GM21390 (cell line): Measurements from ENCODE around the gene RPA1.

Experiments
- ATAC-seq: cut with Tn5 transposase; IDR thresholded peaks from one replicate; pipeline ENCODE4 v1.9.1; 2021; ENCODE audit not compliant: unreplicated experiment

Gene RPA1

GRCh38 chr17:1907909-1908698, 78.3 kb downstream of the RPA1 start:
- ATAC-seq: no peak

DNA sequence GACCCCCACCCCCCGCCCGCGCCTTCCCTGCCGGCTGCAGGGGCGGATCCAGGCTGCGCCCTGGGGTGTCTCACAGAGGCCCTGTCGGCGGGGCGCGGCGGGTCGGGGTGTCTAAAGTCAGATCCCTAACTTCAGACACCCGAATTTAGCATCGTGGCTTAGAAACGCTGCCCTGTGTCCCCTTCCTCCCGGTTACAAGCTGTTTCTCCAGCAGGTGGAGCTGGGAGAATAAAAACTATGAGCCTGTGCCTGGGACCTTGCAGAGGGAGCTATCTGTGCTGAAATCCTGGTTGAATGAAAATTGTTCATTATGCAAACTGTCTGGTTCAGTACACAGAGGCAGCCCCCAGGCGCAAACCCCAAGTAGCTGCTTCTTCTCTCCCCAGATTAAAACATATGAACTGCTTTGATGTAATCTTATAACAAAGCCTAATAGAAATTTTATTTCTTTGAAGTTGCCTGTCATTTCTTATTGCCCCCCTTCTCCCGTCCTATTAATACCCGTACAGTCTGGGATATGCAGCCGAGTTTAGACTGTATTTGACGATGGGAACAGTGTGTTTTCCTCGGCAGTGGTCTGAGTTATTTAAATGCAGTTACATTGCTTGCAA, 79.0 kb downstream of the RPA1 start:
- ATAC-seq: no peak

GRCh38 chr17:1909985-1910384, 80.2 kb downstream of the RPA1 start:
- ATAC-seq: no peak

GRCh38 chr17:1912146-1912545, 82.3 kb downstream of the RPA1 start:
- ATAC-seq: no peak

DNA sequence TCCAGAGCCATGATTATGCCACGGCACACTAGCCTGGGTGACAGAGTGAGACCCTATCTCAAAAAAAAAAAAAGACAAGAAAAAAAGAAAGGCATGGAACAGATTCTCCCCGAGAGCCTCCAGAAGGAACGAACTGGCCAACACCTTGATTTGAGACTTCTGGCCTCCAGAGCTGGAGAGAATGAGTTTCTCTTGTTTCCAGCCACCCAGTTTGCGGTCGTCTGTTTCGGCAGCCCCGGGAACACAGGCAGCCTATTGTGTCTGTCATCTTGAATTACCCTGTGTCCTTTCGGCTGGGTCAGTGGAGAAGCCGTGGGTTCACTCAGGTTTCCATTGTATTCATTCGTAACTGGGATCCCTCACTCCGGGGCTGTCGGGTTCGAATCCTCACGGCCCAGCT, 83.9 kb downstream of the RPA1 start:
- no peak for ATAC-seq

DNA sequence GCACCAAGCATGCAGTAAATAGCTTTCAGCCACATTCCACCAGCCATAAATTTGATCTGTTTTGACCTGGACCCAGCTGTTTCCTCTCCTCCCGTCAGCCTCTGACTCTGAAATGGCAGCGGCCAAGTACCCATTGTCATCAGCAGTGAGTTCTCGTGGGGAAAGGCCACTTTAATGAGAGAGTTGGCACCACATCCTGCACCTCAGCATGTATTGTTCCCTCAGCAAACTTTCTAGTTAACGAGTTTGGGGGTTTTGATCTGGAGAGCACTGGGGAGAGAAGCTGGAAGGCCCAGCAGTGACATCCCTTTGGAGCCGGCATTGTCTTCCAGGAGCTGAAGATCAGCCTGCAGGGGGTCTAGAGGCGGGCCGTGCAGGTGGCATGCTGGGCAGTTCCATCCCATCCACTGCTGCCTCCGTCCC, 84.9 kb downstream of the RPA1 start:
- ATAC-seq: no peak

- ATAC-seq: no peak
These were observed 86.1 kb downstream of the RPA1 start for GRCh38 chr17:1915889-1916288.

DNA sequence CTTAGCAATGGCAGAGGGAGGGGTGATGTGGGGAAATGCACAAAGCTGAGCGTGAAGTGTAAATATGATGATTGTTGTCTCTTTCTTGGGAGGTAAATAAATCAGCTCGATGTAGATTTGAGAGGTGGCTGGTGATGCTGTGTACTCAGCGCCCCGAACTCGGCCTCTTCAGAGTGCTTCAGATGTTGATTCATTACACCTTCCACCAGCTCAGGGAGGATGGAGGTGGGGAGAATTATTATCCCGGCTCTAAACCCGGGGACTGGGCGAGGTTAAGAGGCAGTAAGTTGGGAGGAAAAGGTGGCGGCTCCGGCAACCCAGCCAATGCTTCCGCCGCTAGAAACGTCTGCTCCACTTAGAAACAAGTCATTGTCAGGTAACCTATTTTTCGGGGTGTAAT, 86.5 kb downstream of the RPA1 start:
- no peak for ATAC-seq

DNA sequence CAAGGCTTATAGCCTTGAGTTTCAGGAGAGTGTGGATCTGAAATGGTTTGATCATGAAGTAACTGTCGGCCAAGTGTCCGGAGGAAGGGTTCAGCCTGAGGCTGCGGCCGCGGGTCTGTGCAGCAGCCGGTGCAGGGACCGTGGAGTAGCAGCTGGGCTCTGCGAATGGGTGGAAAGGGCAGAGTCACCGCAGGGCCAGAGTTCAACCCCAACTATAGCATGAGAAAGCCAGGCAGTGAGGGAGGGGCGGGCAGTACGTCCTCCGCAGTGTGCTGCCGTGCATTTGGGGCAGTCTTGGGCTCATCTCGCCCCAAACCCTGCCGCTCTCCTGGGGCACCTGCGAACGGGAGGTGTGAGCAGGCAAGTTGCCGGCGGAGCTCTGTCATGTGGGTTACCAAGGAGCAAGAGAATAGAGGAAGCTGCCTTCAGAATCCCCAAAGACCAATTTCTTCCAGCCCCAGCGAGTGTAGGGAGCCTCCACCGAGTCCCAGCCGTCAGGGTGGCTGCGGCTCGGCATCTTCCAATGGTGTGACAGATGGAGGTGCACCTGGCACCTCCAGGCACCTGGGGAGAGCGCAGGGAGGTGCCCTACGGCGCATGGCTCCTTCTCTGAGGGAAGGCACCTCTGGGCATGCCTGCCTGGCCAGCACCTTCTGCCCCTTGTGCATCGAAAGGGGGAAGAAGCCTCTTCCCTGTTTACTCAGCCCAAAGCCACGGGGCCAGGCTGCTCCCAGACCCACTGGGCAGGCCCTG, 87.3 kb downstream of the RPA1 start:
- ATAC-seq: no peak

DNA sequence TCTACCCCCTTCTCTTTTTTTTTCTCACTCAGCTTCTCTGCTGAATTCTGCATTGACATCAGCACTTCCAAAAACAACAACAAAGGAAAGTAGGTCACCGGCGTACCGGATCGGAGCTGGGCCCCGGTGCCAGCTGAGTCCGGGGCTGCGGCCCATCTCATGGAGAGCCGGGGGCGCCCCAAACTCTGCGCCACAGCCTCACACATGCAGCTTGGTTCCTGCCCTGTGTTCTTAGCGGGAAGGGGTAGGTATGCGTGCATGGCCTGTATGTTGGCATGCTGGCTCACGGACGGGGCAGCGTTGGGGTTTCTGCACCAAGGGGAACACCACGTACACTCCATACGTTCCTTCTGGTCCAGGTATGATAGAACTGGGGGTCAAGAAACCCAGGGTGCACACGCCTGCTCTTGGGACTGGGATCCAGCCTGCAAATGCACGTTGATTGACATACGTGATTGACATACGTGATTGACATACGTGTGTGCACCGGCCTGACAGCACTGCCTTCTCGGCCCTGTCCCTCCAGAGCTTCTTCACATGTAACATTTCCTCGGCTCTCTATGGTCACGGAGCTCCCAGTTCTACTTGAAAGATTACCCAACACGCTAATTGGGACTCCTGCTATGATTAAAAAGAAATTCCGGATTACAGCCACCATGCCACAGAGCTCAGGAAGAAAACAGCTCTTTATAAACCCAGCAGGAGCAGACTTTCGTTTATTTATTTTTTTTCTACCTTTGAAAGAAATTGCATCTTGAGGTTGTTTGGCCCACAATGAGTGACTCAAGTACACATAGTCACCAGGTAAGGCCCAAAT, 88.7 kb downstream of the RPA1 start:
- no peak for ATAC-seq

GRCh38 chr17:1919201-1919600, 89.4 kb downstream of the RPA1 start:
- ATAC-seq: no peak

GRCh38 chr17:1920948-1921351, 91.1 kb downstream of the RPA1 start:
- no peak for ATAC-seq

DNA sequence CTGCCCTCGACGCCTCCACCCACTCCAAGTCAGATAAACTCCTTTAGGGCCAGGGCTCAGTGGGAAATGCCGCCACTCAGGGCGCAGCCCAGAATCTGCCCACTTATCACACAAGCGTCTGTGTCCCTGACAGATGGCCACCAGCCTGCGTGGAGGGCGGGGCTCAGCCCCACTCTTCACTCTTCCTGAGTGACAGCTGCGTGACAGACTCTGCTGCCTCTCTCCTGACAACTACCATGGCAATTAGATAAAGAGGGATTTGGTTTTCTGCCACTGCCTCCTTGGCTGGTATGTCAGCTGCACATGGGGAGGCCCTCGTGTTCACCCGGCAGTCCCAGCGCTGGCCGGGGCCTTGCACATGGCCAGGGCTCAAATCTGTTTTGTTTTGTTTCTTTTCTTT, 99.2 kb downstream of the RPA1 start:
- no peak for ATAC-seq

GRCh38 chr17:1930337-1930645, 100.5 kb downstream of the RPA1 start:
- no peak for ATAC-seq

- ATAC-seq: no peak
These were observed 102.2 kb downstream of the RPA1 start for GRCh38 chr17:1931844-1932579.

DNA sequence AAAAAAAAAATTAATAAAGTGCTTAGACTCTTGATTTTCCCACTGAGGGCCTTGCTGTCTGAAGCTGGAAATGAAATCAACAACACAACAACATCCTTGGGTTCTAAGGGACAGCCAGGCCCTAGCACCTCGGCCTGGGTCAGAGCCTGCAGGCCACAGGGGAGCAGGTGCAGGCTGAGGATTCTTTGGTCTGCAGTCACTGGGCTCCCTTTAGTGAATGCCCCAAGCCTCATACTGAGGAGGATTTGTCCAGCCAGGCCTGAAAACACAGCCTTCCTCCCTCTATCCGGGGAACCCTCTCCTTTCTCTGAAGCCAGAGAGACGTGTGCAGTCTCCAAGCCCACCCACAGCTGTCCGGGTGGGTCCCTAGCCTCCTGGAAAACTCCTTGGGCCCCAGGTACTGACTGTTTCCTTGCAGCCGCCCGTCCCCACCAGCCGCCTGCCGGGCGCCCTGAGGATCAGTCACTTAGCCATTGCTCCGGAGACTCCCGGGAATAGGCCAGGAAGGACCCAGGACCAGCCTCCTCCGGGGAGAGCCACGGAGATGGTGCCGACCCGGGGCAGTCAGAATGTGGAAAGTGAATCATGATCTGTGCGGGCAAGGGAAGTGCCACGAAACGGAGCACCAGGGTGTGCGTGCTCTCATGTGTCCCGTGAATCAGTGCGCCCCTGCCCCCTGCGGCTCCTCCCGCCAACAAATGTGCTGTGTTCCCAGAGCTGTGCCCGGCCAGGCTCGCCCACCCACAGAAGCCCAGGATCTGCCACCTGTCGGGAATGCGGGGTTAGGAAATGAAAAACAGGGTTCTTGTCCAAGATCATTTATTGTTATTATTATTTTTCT, 104.3 kb downstream of the RPA1 start:
- ATAC-seq: no peak

DNA sequence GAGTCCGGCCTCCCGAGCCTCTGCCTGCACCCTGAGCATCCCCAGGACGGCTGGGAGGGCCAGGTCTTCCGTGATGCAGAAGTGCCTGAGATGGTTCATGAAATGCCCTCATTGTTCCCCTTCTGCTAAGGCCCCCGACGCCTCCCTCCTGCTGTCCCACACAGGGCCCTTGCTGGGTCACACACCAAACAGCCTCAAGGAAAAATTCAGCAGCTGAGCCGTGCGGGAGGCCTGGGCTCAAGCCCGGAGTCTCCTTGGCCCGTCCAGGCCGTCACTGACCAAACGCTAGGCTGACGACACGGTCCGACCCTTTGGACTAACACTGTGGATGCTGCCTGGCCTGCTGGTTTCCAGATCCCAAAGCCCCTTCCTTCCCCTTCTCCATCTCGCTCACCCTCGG, 105.1 kb downstream of the RPA1 start:
- no peak for ATAC-seq

DNA sequence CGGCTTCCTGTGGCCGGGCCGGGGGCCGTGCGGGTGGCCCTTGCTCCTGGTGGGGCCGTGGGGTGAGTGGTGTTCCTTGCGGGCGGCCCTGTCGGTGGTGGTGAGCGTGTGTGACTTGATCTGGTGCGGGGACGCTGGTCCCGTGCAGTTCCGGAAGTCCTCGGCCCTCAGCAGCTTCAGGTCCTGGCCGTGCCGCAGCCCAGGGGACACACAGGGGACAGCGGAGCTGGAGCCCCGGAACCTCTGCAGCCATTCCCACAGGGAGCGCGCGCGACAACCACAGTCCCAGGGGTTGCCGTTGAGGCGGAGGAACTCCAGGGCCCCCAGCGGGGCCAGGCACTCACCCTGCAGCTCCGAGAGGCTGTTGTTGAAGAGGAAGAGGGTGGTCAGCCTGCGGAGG, 107.0 kb downstream of the RPA1 start:
- ATAC-seq: no peak

DNA sequence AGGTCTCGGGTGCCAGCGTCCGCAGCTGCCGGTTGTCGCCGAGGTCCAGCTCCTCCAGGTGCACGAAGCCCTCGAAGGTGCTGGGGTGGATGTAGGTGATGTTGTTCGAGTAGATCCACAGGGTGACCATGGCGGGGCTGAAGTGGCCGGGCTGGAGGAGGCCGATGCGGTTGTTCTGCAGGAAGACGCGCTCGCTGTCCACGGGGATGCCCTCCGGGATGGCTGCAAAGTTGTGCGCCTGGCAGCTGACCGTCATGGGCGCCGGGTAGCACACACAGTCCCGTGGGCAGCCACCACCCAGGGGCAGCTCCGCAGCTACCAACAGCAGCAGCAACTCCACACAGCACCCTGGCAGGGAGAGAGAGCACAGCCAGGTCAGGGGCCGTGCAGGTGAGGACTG, 107.7 kb downstream of the RPA1 start:
- no peak for ATAC-seq
